Testis (tissue), 3 donors: ENCODE data around the gene FBXO30. TPM values are rescaled to one million over a fixed set of nuclear protein-coding genes. Genes with fewer than 3 reads are reported as not detected.

Experiments used
- polyA plus RNA-seq: library from polyadenylated mRNA; stranded (reverse); fragments of 350-450 nt; fragmentation: Illumina TruSeq; extraction: RNeasy Lipid Tissue Mini Kit (QIAGEN cat#74804); gene quantifications from one replicate; pipeline ENCODE4 v1.2.3, GENCODE V29; 2014; ENCODE audit warnings: low read depth, low replicate concordance; ENCODE audit not compliant: insufficient read depth
- total RNA-seq, 2 donors: library from RNA; depleted of rRNA; stranded (reverse); fragments of >200 nt; gene quantifications; one replicate each; pipeline ENCODE4 v1.2.3, GENCODE V29; 2016

FBXO30 gene
- total and polyA plus RNA-seq, 3 donors from 2014 or later: 10.8 to 13.4 (median 11.6) TPM

Other genes starting within 250 kb of the FBXO30 start
- gene EPM2A, start 79.3 kb downstream of the FBXO30 start, total RNA-seq: 10 to 100 TPM; 25.4 to 29.2 TPM
- 20.8 TPM for gene EPM2A, start 79.3 kb downstream of the FBXO30 start, polyA plus RNA-seq
- 10 to 100 TPM; 53.8 to 55.7 TPM for gene SHPRH, start 149.6 kb upstream of the FBXO30 start, total RNA-seq
- gene SHPRH, start 149.6 kb upstream of the FBXO30 start, polyA plus RNA-seq: 13.6 TPM
- 1 to 10 TPM; 2.0 to 5.6 TPM for gene GRM1, start 214.3 kb upstream of the FBXO30 start, total RNA-seq
- gene GRM1, start 214.3 kb upstream of the FBXO30 start, polyA plus RNA-seq: 1.3 TPM